Endothelial cell of umbilical vein (primary cell): ENCODE data around the gene HEBP1. TPM values are rescaled to one million over a fixed set of nuclear protein-coding genes. Genes with fewer than 3 reads are reported as not detected.

Source experiments
- BruUV-seq: library from RNA; stranded (reverse); fragments of 400-500 nt; replicated peaks from 2 replicates; lab custom pipeline; 2021; lab: Mats Ljungman, UMichigan
- CTCF ChIA-PET: fragments of 300-600, 350-600 bp; sonication (Branson Sonifier 250); formaldehyde crosslinking; loops from one replicate; lab custom pipeline; 2021; ENCODE audit warnings: antibody characterized with exemption, inconsistent platforms; lab: Charles Lee
- POLR2A ChIA-PET: fragments of 300-600, 350-600 bp; sonication (Branson Sonifier 250); formaldehyde crosslinking; loops from one replicate; lab custom pipeline; 2021; ENCODE audit warnings: antibody characterized with exemption, inconsistent platforms; lab: Charles Lee
- DNase-seq: peaks from one replicate; pipeline ENCODE4 v3.0.0-alpha.2; 2011; ENCODE audit warnings: low read depth, low spot score
- FAIRE-seq: peaks from 2 replicates; lab custom pipeline; 2011; peaks lifted over from hg19 to GRCh38; lab: Jason Lieb, UNC
- H2AFZ ChIP-seq: 2 replicates; pipeline ENCODE4 v1.6.0; 2012; ENCODE audit warnings: low read depth, low read length, control low read depth, inconsistent platforms
- H3K27ac ChIP-seq: 2 replicates; pipeline ENCODE4 v1.5.1; 2011; ENCODE audit warnings: low read depth, mild to moderate bottlenecking, control low read depth, low read length, moderate library complexity; ENCODE audit not compliant: insufficient read depth
- H3K27me3 ChIP-seq, 2 experiments: 2 replicates each; pipeline versions ENCODE4 v1.6.0 to v1.6.1; 2011; ENCODE audit warnings: low read length in 2 of 2, mixed read lengths in 1 of 2; ENCODE audit not compliant: control insufficient read depth in 2 of 2, insufficient read depth in 2 of 2
- H3K36me3 ChIP-seq, 2 experiments: 2 replicates in 1 of 2; 3 replicates in 1 of 2; pipeline ENCODE4 v1.5.1; 2011; ENCODE audit warnings: low read length in 2 of 2, mild to moderate bottlenecking in 1 of 2, moderate library complexity in 1 of 2; ENCODE audit not compliant: control insufficient read depth in 2 of 2, insufficient read depth in 2 of 2; ENCODE audit errors: extremely low read depth in 1 of 2
- H3K4me1 ChIP-seq: 3 replicates; pipeline ENCODE4 v1.5.1; 2011; ENCODE audit warnings: mild to moderate bottlenecking, low read length; ENCODE audit not compliant: control insufficient read depth, insufficient read depth; ENCODE audit errors: extremely low read depth
- H3K4me2 ChIP-seq: 2 replicates; pipeline ENCODE4 v1.6.1; 2011; ENCODE audit warnings: low read length, control low read depth, mixed read lengths; ENCODE audit not compliant: insufficient read depth
- H3K4me3 ChIP-seq, 3 experiments: fragments of 200-600 bp in 1 of 3; sonication (generic), shearing (Covaris generic) in 1 of 3; replicated peaks in 1 of 3; 2 replicates each; pipeline ENCODE4 v1.5.1; 2011 to 2016; ENCODE audit warnings: control low read depth in 3 of 3, low read length in 3 of 3, mild to moderate bottlenecking in 2 of 3, inconsistent platforms in 1 of 3, low read depth in 1 of 3, moderate library complexity in 1 of 3; ENCODE audit not compliant: insufficient read depth in 1 of 3
- H3K79me2 ChIP-seq: 2 replicates; pipeline ENCODE4 v1.6.0; 2012; ENCODE audit warnings: low read length, inconsistent platforms; ENCODE audit not compliant: control insufficient read depth, insufficient read depth
- H3K9ac ChIP-seq: replicated peaks from 2 replicates; pipeline ENCODE3; 2011; ENCODE audit warnings: low read length, control low read depth; ENCODE audit not compliant: insufficient read depth; ENCODE audit errors: extremely low read depth
- H3K9me1 ChIP-seq: replicated peaks from 3 replicates; pipeline ENCODE4 v1.6.0; 2011; ENCODE audit warnings: mild to moderate bottlenecking, low read length; ENCODE audit not compliant: control insufficient read depth, insufficient read depth; ENCODE audit errors: extremely low read depth
- H3K9me3 ChIP-seq: replicated peaks from 2 replicates; pipeline ENCODE4 v1.5.1; 2012; ENCODE audit warnings: low read length, inconsistent platforms; ENCODE audit not compliant: control insufficient read depth, insufficient read depth
- H4K20me1 ChIP-seq: replicated peaks from 2 replicates; pipeline ENCODE3; 2011; ENCODE audit warnings: mild to moderate bottlenecking, low read length; ENCODE audit not compliant: control insufficient read depth, insufficient read depth; ENCODE audit errors: extremely low read depth
- EZH2 ChIP-seq: IDR thresholded peaks from 2 replicates; pipeline ENCODE4 v1.6.1; 2012; ENCODE audit warnings: borderline replicate concordance, low read depth, mild to moderate bottlenecking, moderate library complexity, low read length, inconsistent platforms; ENCODE audit not compliant: severe bottlenecking
- FOS ChIP-seq: IDR thresholded peaks from 2 replicates; pipeline ENCODE4 v1.6.1; 2011; ENCODE audit warnings: mild to moderate bottlenecking, low read length, moderate library complexity, borderline replicate concordance; ENCODE audit not compliant: insufficient read depth
- GATA2 ChIP-seq: IDR thresholded peaks from 2 replicates; pipeline ENCODE4 v1.7.0; 2011; ENCODE audit warnings: low read depth, mild to moderate bottlenecking, moderate library complexity, mixed read lengths, low read length; ENCODE audit not compliant: insufficient read length, insufficient read depth
- JUN ChIP-seq: IDR thresholded peaks from 2 replicates; pipeline ENCODE4 v1.6.1; 2011; ENCODE audit warnings: borderline replicate concordance, low read depth; ENCODE audit not compliant: insufficient read length, insufficient read depth
- MYC ChIP-seq: IDR thresholded peaks from one replicate; pipeline ENCODE4 v1.6.1; 2011; ENCODE audit warnings: mild to moderate bottlenecking, low read depth, low read length
- POLR2A ChIP-seq: IDR thresholded peaks from 2 replicates; pipeline ENCODE4 v1.6.1; 2012; ENCODE audit warnings: low read depth, mild to moderate bottlenecking, control low read depth, low read length
- POLR2AphosphoS5 ChIP-seq: IDR thresholded peaks from 2 replicates; pipeline ENCODE4 v1.6.1; 2012; ENCODE audit warnings: low read depth, mild to moderate bottlenecking, control low read depth, low read length, moderate library complexity; ENCODE audit not compliant: insufficient read depth
- dilution Hi-C: fragments of 300-500 bp; cut with MboI; formaldehyde crosslinking; loops from one replicate; pipeline ENCODE4 v1.15.0; 2019; ENCODE audit warnings: low sequenced_read_pairs; ENCODE audit not compliant: extremely low pct_ligation_motif_present
- intact Hi-C: fragments of 100-400 bp; cut with micrococcal nuclease; formaldehyde crosslinking; loops from one replicate; pipeline ENCODE4 v1.10.0; 2022
- polyA plus RNA-seq, 4 experiments: library from polyadenylated mRNA; depleted of rRNA in 3 of 4; stranded (reverse) in 3 of 4; unstranded in 1 of 4; fragments of >200 nt; gene quantifications; 2 replicates each; pipeline versions ENCODE4 v1.2.1 to v1.2.3, GENCODE V29; 2011 to 2012; ENCODE audit warnings: missing spikeins in 1 of 4
- total RNA-seq: library from RNA; stranded (reverse); gene quantifications from 2 replicates; pipeline ENCODE4 v1.2.3, GENCODE V29; 2021
- TF ChIP-seq, protein P1 (sequence below), 2 donors: IDR thresholded peaks; 1 replicate in 1 of 2; 2 replicates in 1 of 2; pipeline ENCODE4 v1.5.1; 2011; ENCODE audit warnings: low read length in 2 of 2, mild to moderate bottlenecking in 2 of 2, moderate library complexity in 2 of 2, control low read depth in 1 of 2, inconsistent platforms in 1 of 2, low read depth in 1 of 2; ENCODE audit not compliant: insufficient read depth in 1 of 2; ENCODE audit errors: extremely low read depth in 1 of 2
- TF ChIP-seq, protein P2 (sequence below): IDR thresholded peaks from 2 replicates; pipeline ENCODE4 v1.6.1; 2011; ENCODE audit not compliant: insufficient read depth, insufficient read length

HEBP1 gene
- total and polyA plus RNA-seq, 2 donors (not counting 3 experiments of a cell fraction or from before 2014, with no cell fraction given): 23.1 to 59.5 TPM

DNA sequence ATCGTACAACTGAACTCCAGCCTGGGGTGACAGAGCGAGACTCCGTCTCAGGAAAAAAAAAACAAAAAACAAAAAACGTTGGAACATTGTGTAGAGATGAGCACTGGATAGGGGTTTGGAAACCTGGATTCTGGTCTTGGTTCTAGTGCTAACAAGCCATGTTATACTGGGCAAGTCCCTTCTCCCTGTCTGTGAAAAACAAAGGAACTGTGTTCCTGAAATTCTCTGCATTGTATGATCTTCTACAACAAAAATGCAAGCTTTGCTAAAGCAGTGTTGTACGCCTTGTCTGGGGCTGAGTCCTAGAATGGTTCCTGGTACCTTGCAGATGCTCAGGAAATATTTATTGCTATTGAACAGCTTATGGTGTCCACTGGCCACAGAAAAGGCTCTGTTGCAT, 61.5 kb downstream of the HEBP1 start:
- BruUV-seq: no TSS peak
- H3K79me2 ChIP-seq: no peaks in the 10 kb centered on the region
- dilution Hi-C loops (no loop called here), intact Hi-C loops (no loop called here)
- H3K9me3 ChIP-seq: no peaks in the 10 kb centered on the region
- FAIRE-seq: no peak
- no peaks in the 10 kb centered on the region for H3K36me3 ChIP-seq
- H3K4me3 ChIP-seq: no peak overlapping the region
- no peak overlapping the region for H3K27ac ChIP-seq
- no peaks in the 10 kb centered on the region for H3K4me1 ChIP-seq
- H3K27me3 ChIP-seq: no peaks in the 10 kb centered on the region
- no peaks in the 10 kb centered on the region for H4K20me1 ChIP-seq
- H3K4me2 ChIP-seq: no peak overlapping the region
- no peak overlapping the region for H2AFZ ChIP-seq
- ChIA-PET CTCF (no interaction called here), POLR2A (no interaction called here)
- no peak for DNase-seq
- H3K9me1 ChIP-seq: no peaks in the 10 kb centered on the region
- TF ChIP-seq GATA2: no peak
- TF ChIP-seq POLR2A: no peak
- no peak for TF ChIP-seq EZH2
- TF ChIP-seq, protein P1, sequence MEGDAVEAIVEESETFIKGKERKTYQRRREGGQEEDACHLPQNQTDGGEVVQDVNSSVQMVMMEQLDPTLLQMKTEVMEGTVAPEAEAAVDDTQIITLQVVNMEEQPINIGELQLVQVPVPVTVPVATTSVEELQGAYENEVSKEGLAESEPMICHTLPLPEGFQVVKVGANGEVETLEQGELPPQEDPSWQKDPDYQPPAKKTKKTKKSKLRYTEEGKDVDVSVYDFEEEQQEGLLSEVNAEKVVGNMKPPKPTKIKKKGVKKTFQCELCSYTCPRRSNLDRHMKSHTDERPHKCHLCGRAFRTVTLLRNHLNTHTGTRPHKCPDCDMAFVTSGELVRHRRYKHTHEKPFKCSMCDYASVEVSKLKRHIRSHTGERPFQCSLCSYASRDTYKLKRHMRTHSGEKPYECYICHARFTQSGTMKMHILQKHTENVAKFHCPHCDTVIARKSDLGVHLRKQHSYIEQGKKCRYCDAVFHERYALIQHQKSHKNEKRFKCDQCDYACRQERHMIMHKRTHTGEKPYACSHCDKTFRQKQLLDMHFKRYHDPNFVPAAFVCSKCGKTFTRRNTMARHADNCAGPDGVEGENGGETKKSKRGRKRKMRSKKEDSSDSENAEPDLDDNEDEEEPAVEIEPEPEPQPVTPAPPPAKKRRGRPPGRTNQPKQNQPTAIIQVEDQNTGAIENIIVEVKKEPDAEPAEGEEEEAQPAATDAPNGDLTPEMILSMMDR (IDR thresholded peaks at IDR 0.05; ENCODE audit: extremely low read depth in 1 of 2, insufficient read depth in 1 of 2, low read depth in 1 of 2, low read length in 2 of 2): no peak
- TF ChIP-seq POLR2AphosphoS5: no peak
- TF ChIP-seq, protein P2, sequence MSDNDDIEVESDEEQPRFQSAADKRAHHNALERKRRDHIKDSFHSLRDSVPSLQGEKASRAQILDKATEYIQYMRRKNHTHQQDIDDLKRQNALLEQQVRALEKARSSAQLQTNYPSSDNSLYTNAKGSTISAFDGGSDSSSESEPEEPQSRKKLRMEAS: no peak
- no peak for TF ChIP-seq FOS
- TF ChIP-seq JUN: no peak
- no peak for TF ChIP-seq MYC
- no peak overlapping the region for H3K9ac ChIP-seq
